K562 (cell line): Measurements from ENCODE around the gene DNAJC18. TPM values are rescaled to one million over a fixed set of nuclear protein-coding genes. Genes with fewer than 3 reads are reported as not detected.

ENCODE experiments used
- ATAC-seq: fragments of 200-7000 bp; cut with Tn5 transposase; 3 replicates; pipeline ENCODE4 v1.9.1; 2020; ENCODE audit warnings: moderate library complexity
- BruUV-seq: library from RNA; stranded (reverse); fragments of 400-500 nt; replicated peaks from 2 replicates; lab custom pipeline; 2021; lab: Mats Ljungman, UMichigan
- CTCF ChIA-PET: fragments of 300-600 bp; formaldehyde crosslinking; extraction: SDS; loops from one replicate; lab custom pipeline; 2021; ENCODE audit warnings: low intra/inter-chr PET ratio; lab: Yijun Ruan, JAX
- POLR2A ChIA-PET: fragments of 300-600, 350-650 bp; sonication (Branson Sonifier 250); formaldehyde crosslinking; extraction: SDS; loops from one replicate; lab custom pipeline; 2021; ENCODE audit warnings: antibody characterized with exemption, inconsistent platforms; lab: Yijun Ruan, JAX
- DNase-seq, 4 experiments: peaks; one replicate each; pipeline versions ENCODE4 v3.0.0 to v3.0.0-alpha.2; 2011 to 2018; ENCODE audit warnings: low spot score in 3 of 4, mixed read lengths in 3 of 4; ENCODE audit errors: extremely low read depth in 1 of 4
- FAIRE-seq: peaks from 2 replicates; lab custom pipeline; 2011; peaks lifted over from hg19 to GRCh38; lab: Jason Lieb, UNC
- H2AFZ ChIP-seq: 2 replicates; pipeline ENCODE4 v1.6.0; 2011; ENCODE audit warnings: low read depth, low read length, control low read depth, inconsistent platforms
- H3K27ac ChIP-seq: fragments of 200-600 bp; 3 replicates; pipeline ENCODE4 v1.8.0; 2011; ENCODE audit warnings: low read depth, mild to moderate bottlenecking, control low read depth, inconsistent platforms, low read length, moderate library complexity, mixed read lengths; ENCODE audit errors: extremely low read depth
- H3K27me3 ChIP-seq, 2 experiments: fragments of 300-600 bp in 1 of 2; 2 replicates in 1 of 2; 3 replicates in 1 of 2; pipeline versions ENCODE4 v1.6.0 to v1.8.0; 2011; ENCODE audit warnings: inconsistent platforms in 2 of 2, low read length in 2 of 2, mild to moderate bottlenecking in 1 of 2, mixed read lengths in 1 of 2, moderate library complexity in 1 of 2; ENCODE audit not compliant: control insufficient read depth in 2 of 2, insufficient read depth in 2 of 2
- H3K36me3 ChIP-seq: fragments of 300-600 bp; 3 replicates; pipeline ENCODE4 v1.8.0; 2011; ENCODE audit warnings: mild to moderate bottlenecking, low read length, inconsistent platforms; ENCODE audit not compliant: control insufficient read depth, insufficient read depth
- H3K4me1 ChIP-seq, 2 experiments: fragments of 200-600 bp in 1 of 2; replicated peaks in 1 of 2; 2 replicates in 1 of 2; 3 replicates in 1 of 2; pipeline versions ENCODE4 v1.5.1 to v1.8.0; 2011; ENCODE audit warnings: inconsistent platforms in 2 of 2, low read length in 2 of 2, mild to moderate bottlenecking in 1 of 2, mixed read lengths in 1 of 2, moderate library complexity in 1 of 2; ENCODE audit not compliant: control insufficient read depth in 2 of 2, insufficient read depth in 2 of 2
- H3K4me2 ChIP-seq: 2 replicates; pipeline ENCODE4 v1.6.1; 2011; ENCODE audit warnings: low read length, control low read depth, inconsistent platforms, mixed read lengths; ENCODE audit not compliant: insufficient read depth
- H3K4me3 ChIP-seq: fragments of 200-600 bp; sonication (generic), shearing (Covaris generic); 2 replicates; pipeline ENCODE4 v1.5.1; 2016; ENCODE audit warnings: control low read depth, inconsistent platforms
- H3K79me2 ChIP-seq: fragments of 200-600 bp; 3 replicates; pipeline ENCODE4 v1.8.0; 2011; ENCODE audit warnings: low read length, inconsistent platforms; ENCODE audit not compliant: control insufficient read depth, insufficient read depth
- H3K9ac ChIP-seq, 2 experiments: 2 replicates each; pipeline versions ENCODE4 v1.6.0 to v1.6.1; 2011; ENCODE audit warnings: low read depth in 2 of 2, low read length in 2 of 2, control low read depth in 1 of 2, inconsistent platforms in 1 of 2, mild to moderate bottlenecking in 1 of 2, mixed read lengths in 1 of 2; ENCODE audit not compliant: insufficient read depth in 1 of 2
- H3K9me1 ChIP-seq: one replicate; pipeline ENCODE4 v1.6.0; 2011; ENCODE audit warnings: inconsistent platforms, mild to moderate bottlenecking, low read length, moderate library complexity; ENCODE audit not compliant: control insufficient read depth, insufficient read depth
- H3K9me3 ChIP-seq: replicated peaks from 2 replicates; pipeline ENCODE4 v1.5.1; 2011; ENCODE audit warnings: low read depth, low read length, inconsistent platforms; ENCODE audit not compliant: control insufficient read depth, insufficient read depth
- H4K20me1 ChIP-seq: replicated peaks from 2 replicates; pipeline ENCODE4 v1.6.1; 2011; ENCODE audit warnings: low read length, inconsistent platforms, mixed read lengths; ENCODE audit not compliant: control insufficient read depth, insufficient read depth
- CBX3 ChIP-seq, 2 experiments: IDR thresholded peaks; 1 replicate in 1 of 2; 2 replicates in 1 of 2; pipeline ENCODE4 v1.6.1; 2012; ENCODE audit warnings: inconsistent platforms in 2 of 2, low read length in 2 of 2, borderline replicate concordance in 1 of 2, control low read depth in 1 of 2
- TFAP4 ChIP-seq: sonication (generic); formaldehyde crosslinking; IDR thresholded peaks from 2 replicates; pipeline ENCODE4 v1.8.0; 2022; ENCODE audit warnings: missing genetic modification reagents, mild to moderate bottlenecking, moderate library complexity, borderline replicate concordance
- ZNF239 ChIP-seq: fragments of 250-450 bp; sonication (Bioruptor Pico); IDR thresholded peaks from 2 replicates; pipeline ENCODE4 v1.4.0; 2020; ENCODE audit warnings: mild to moderate bottlenecking
- ZNF395 ChIP-seq: fragments of 200-800 bp; sonication (Bioruptor generic); IDR thresholded peaks from 2 replicates; pipeline ENCODE4 v1.6.1; 2017; ENCODE audit warnings: missing genetic modification characterization, missing compliant biosample characterization
- WGBS: fragments of 100-300 bp; shearing (Covaris generic); methylation state at CpG from one replicate; pipeline ENCODE4 v1.1.6; 2016; ENCODE audit warnings: low coverage, mixed read lengths; ENCODE audit not compliant: insufficient coverage; ENCODE audit errors: missing lambda C conversion rate; 5-methylcytosine and 5-hydroxymethylcytosine counted together
- in situ Hi-C: fragments of 300-500 bp; cut with MboI; formaldehyde crosslinking; loops from 4 replicates; pipeline ENCODE4 v1.15.0; 2018; ENCODE audit warnings: inconsistent platforms, mixed read lengths
- intact Hi-C: fragments of 100-400 bp; cut with micrococcal nuclease; formaldehyde crosslinking; loops from 2 replicates; pipeline ENCODE4 v1.14.2; 2022
- polyA plus RNA-seq, 8 experiments: library from polyadenylated mRNA; depleted of rRNA in 4 of 8; stranded (reverse) in 5 of 8; unstranded in 3 of 8; fragments of >200 nt; fragmentation: Nextera tagmentation in 2 of 8; fragmentation: Illumina TruSeq in 1 of 8; extraction: Ambion mirVana in 2 of 8; extraction: Trizol in 1 of 8; gene quantifications; 2 replicates each; pipeline versions ENCODE4 v1.2.1 to v1.2.3, GENCODE V29; 2011 to 2014; ENCODE audit warnings: inconsistent platforms in 1 of 8, missing spikeins in 1 of 8
- total RNA-seq, 7 experiments: library from RNA; depleted of rRNA in 6 of 7; stranded (reverse); fragments of >200 nt in 6 of 7; fragmentation: Illumina TruSeq in 2 of 7; extraction: Trizol in 2 of 7; gene quantifications; 2 replicates each; pipeline versions ENCODE4 v1.2.1 to v1.2.3, GENCODE V29; 2011 to 2021; ENCODE audit warnings: low replicate concordance in 1 of 7
- TF ChIP-seq, protein P1 (sequence below): fragments of 200-800 bp; sonication (Bioruptor generic); IDR thresholded peaks from 2 replicates; pipeline ENCODE4 v1.6.1; 2017; ENCODE audit warnings: missing genetic modification characterization, missing compliant biosample characterization

Gene DNAJC18
- total and polyA plus RNA-seq, 9 of the 15 experiments (the other 6 are each of a cell fraction or from before 2014, with no cell fraction given): 1.5 to 13.3 (median 7.5) TPM

DNA sequence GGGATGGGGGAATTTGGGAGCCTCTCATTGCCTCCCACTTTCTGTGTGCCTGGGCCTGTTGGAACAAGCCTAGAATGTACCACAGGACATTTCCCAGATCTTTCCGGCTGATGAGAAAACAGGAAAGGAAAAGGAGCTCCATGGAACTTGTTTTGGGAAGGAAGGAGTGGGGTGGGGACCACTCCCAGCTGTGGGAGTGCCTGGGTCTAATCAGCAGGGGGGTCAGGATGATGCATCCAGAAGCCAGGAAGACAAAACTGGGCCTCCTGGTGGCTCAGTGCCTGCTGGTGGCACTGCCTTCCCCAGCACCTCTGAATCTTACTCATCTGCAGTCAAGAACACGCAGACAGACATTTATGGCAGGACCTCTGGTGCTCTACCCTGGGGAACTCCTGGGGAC lies 34.2 kb upstream of the DNAJC18 start:
- Histone ChIP-seq H3K9me1 (no peaks in the 10 kb centered on the region), H3K9me3 (no peaks in the 10 kb centered on the region), H3K4me2 (no peak overlapping the region), H3K27ac (peak overlapping the region; percentile 91; the same call in 1 of the 3 replicates), H4K20me1 (no peaks in the 10 kb centered on the region), H3K79me2 (peaks cover 10% of the 10 kb centered on the region), H3K36me3 (peaks cover 38% of the 10 kb centered on the region; the same call in 2 of the 3 replicates), H2AFZ (no peak overlapping the region), H3K9ac (peak overlapping the region in 1 of 2 experiments; percentile 63; a peak in 1 of 4 replicates), H3K27me3 (no peaks in the 10 kb centered on the region), H3K4me1 (peaks cover 47 to 67% of the 10 kb centered on the region in 2 experiments)
- 83% methylated on average over 2 of the region's 2 CpGs for whole genome bisulfite sequencing
- BruUV-seq: no TSS peak
- DNase-seq (peak in 3 of 4 experiments; percentile 11 to 31 (median 22)), ATAC-seq (no peak), FAIRE-seq (peak; percentile 46)
- CTCF ChIA-PET: no interaction called here
- no peak for TF ChIP-seq ZNF395
- peak; percentile 21; the same call in 1 of the 2 replicates for TF ChIP-seq TFAP4 (CRISPR knock-in tag)
- no peak for TF ChIP-seq ZNF239 (CRISPR knock-in tag)
- TF ChIP-seq, protein P1, sequence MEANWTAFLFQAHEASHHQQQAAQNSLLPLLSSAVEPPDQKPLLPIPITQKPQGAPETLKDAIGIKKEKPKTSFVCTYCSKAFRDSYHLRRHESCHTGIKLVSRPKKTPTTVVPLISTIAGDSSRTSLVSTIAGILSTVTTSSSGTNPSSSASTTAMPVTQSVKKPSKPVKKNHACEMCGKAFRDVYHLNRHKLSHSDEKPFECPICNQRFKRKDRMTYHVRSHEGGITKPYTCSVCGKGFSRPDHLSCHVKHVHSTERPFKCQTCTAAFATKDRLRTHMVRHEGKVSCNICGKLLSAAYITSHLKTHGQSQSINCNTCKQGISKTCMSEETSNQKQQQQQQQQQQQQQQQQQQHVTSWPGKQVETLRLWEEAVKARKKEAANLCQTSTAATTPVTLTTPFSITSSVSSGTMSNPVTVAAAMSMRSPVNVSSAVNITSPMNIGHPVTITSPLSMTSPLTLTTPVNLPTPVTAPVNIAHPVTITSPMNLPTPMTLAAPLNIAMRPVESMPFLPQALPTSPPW: peak; percentile 50
- no peak for TF ChIP-seq CBX3 (IDR thresholded peaks at IDR 0.05; ENCODE audit: borderline replicate concordance in 1 of 2, low read length in 2 of 2)
- TF ChIP-seq, all 486 proteins: peak for 2
- POLR2A ChIA-PET: interaction anchor here (1.1 kb wide), 1 partner anchor 34 kb away, joined by 3 read pairs; the partner anchor contains the start of gene DNAJC18
- in situ Hi-C loops: no loop called here
- intact Hi-C loops: no loop called here
- no peak overlapping the region for H3K4me3 ChIP-seq
